PC-3 (cell line): ENCODE measurements around the gene PRDM12.

Experiments
- CTCF ChIP-seq: fragments of 300-600 bp; sonication (generic); conservative IDR thresholded peaks from 2 replicates; pipeline ENCODE4 v1.5.1; 2017; ENCODE audit warnings: antibody characterized with exemption, low read depth, mild to moderate bottlenecking, low read length
- EZH2 ChIP-seq: fragments of 300-600 bp; sonication (generic); IDR thresholded peaks from one replicate; pipeline ENCODE4 v1.6.1; 2017; ENCODE audit warnings: antibody characterized with exemption, mild to moderate bottlenecking, low read length; ENCODE audit not compliant: unreplicated experiment
- EZH2phosphoT487 ChIP-seq: fragments of 300-600 bp; sonication (generic); IDR thresholded peaks from 2 replicates; pipeline ENCODE4 v1.6.1; 2018; ENCODE audit warnings: mild to moderate bottlenecking, antibody characterized with exemption, low read length, borderline replicate concordance

DNA sequence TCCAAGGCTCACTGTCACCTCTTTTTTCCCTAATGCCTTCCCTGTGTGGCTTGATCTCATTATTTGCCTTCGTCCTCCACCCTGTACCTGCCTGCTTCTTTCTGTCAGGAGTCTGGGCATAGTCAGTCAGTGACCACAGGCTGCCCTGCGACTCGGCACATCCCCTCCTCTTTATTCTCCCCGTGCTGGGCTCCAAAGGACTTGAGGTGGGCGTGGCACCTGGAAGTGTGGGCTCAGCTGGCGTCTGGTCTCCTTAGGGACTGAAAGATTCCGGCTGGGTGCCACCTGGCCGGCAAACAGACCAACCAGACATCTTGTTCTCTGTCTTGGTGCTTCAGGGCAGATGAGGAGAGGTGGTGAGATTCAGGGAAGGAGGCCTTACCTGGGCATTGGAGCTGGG lies 29.6 kb upstream of the PRDM12 start:
- TF ChIP-seq CTCF (no peak), EZH2 (no peak), EZH2phosphoT487 (no peak)
